IMR-90 (cell line): ENCODE results near the gene ARHGAP19. TPM values are rescaled to one million over a fixed set of nuclear protein-coding genes. Genes with fewer than 3 reads are reported as not detected.

ENCODE experiments used
- ATAC-seq: fragments of 200-7000 bp; cut with Tn5 transposase; 2 replicates; pipeline ENCODE4 v1.9.1; 2020; ENCODE audit warnings: low read depth, mild to moderate bottlenecking, moderate library complexity
- BruUV-seq: library from RNA; stranded (reverse); fragments of 400-500 nt; replicated peaks from 2 replicates; lab custom pipeline; 2021; lab: Mats Ljungman, UMichigan
- CTCF ChIA-PET: fragments of 300-600 bp; formaldehyde crosslinking; extraction: SDS; loops from one replicate; lab custom pipeline; 2021; ENCODE audit warnings: antibody characterized with exemption; lab: Yijun Ruan, JAX
- POLR2A ChIA-PET: fragments of 300-600 bp; sonication (Branson Sonifier 250); formaldehyde crosslinking; loops from one replicate; lab custom pipeline; 2022; ENCODE audit warnings: antibody characterized with exemption; ENCODE audit not compliant: unreplicated experiment; lab: Charles Lee
- DNase-seq: peaks from one replicate; pipeline ENCODE4 v3.0.0; 2013
- H2AFZ ChIP-seq: replicated peaks from 2 replicates; pipeline ENCODE3; 2013; ENCODE audit warnings: low read length, mild to moderate bottlenecking; ENCODE audit not compliant: poor library complexity
- H2AK5ac ChIP-seq: 2 replicates; pipeline ENCODE4 v1.6.1; 2013; ENCODE audit warnings: low read depth, low read length, inconsistent platforms
- H2AK9ac ChIP-seq: replicated peaks from 2 replicates; pipeline ENCODE3; 2013; ENCODE audit warnings: mild to moderate bottlenecking, low read depth, low read length, moderate library complexity; ENCODE audit not compliant: poor library complexity
- H2BK120ac ChIP-seq: 2 replicates; pipeline ENCODE4 v1.6.1; 2013; ENCODE audit warnings: low read depth, low read length, inconsistent platforms
- H2BK15ac ChIP-seq: 3 replicates; pipeline ENCODE4 v1.6.1; 2013; ENCODE audit warnings: low read depth, low read length, inconsistent platforms
- H2BK20ac ChIP-seq: 2 replicates; pipeline ENCODE4 v1.6.1; 2013; ENCODE audit warnings: low read depth, mild to moderate bottlenecking, inconsistent platforms, low read length, moderate library complexity
- H2BK5ac ChIP-seq: 2 replicates; pipeline ENCODE4 v1.6.1; 2013; ENCODE audit warnings: mild to moderate bottlenecking, low read depth, low read length, inconsistent platforms; ENCODE audit not compliant: poor library complexity, severe bottlenecking
- H3K14ac ChIP-seq: replicated peaks from 2 replicates; pipeline ENCODE4 v1.6.1; 2013; ENCODE audit warnings: low read depth, low read length, inconsistent platforms
- H3K18ac ChIP-seq: 2 replicates; pipeline ENCODE4 v1.6.1; 2013; ENCODE audit warnings: low read depth, low read length, control low read depth
- H3K23ac ChIP-seq: 2 replicates; pipeline ENCODE4 v1.6.1; 2013; ENCODE audit warnings: low read depth, low read length, inconsistent platforms
- H3K27ac ChIP-seq: 2 replicates; pipeline ENCODE4 v1.5.1; 2013; ENCODE audit warnings: mild to moderate bottlenecking, control low read depth, low read length; ENCODE audit not compliant: insufficient read depth
- H3K27me3 ChIP-seq: 2 replicates; pipeline ENCODE4 v1.6.1; 2013; ENCODE audit warnings: low read length; ENCODE audit not compliant: control insufficient read depth, insufficient read depth
- H3K36me3 ChIP-seq: 2 replicates; pipeline ENCODE4 v1.6.1; 2013; ENCODE audit warnings: low read length, mixed read lengths; ENCODE audit not compliant: control insufficient read depth, insufficient read depth
- H3K4ac ChIP-seq: 2 replicates; pipeline ENCODE4 v1.6.1; 2013; ENCODE audit warnings: low read depth, low read length, inconsistent platforms
- H3K4me1 ChIP-seq: 2 replicates; pipeline ENCODE4 v1.6.1; 2013; ENCODE audit warnings: low read length, mixed read lengths; ENCODE audit not compliant: control insufficient read depth, insufficient read depth
- H3K4me2 ChIP-seq: 2 replicates; pipeline ENCODE4 v1.6.1; 2013; ENCODE audit warnings: low read depth, mild to moderate bottlenecking, control low read depth, low read length, moderate library complexity
- H3K4me3 ChIP-seq: 2 replicates; pipeline ENCODE4 v1.5.1; 2013; ENCODE audit warnings: low read depth, mild to moderate bottlenecking, control low read depth, low read length, moderate library complexity; ENCODE audit not compliant: insufficient read depth
- H3K56ac ChIP-seq: 2 replicates; pipeline ENCODE4 v1.6.1; 2013; ENCODE audit warnings: low read length, inconsistent platforms; ENCODE audit not compliant: insufficient read depth; ENCODE audit errors: extremely low read depth
- H3K79me1 ChIP-seq, 2 experiments: 2 replicates each; pipeline ENCODE4 v1.6.1; 2013; ENCODE audit warnings: low read length in 2 of 2, inconsistent platforms in 1 of 2, low read depth in 1 of 2
- H3K9ac ChIP-seq: 2 replicates; pipeline ENCODE4 v1.6.1; 2013; ENCODE audit warnings: low read depth, low read length, control low read depth
- H3K9me1 ChIP-seq: 2 replicates; pipeline ENCODE4 v1.6.1; 2013; ENCODE audit warnings: low read length, inconsistent platforms; ENCODE audit not compliant: insufficient read depth
- H3K9me3 ChIP-seq: 2 replicates; pipeline ENCODE4 v1.6.1; 2013; ENCODE audit warnings: low read length; ENCODE audit not compliant: control insufficient read depth, insufficient read depth
- H4K20me1 ChIP-seq: 2 replicates; pipeline ENCODE4 v1.6.1; 2013; ENCODE audit warnings: low read length, inconsistent platforms; ENCODE audit not compliant: insufficient read depth
- H4K5ac ChIP-seq: 2 replicates; pipeline ENCODE4 v1.6.1; 2013; ENCODE audit warnings: mild to moderate bottlenecking, low read depth, low read length, control low read depth
- H4K8ac ChIP-seq, 2 experiments: 2 replicates each; pipeline ENCODE4 v1.6.1; 2013; ENCODE audit warnings: low read depth in 2 of 2, low read length in 2 of 2, control low read depth in 1 of 2, inconsistent platforms in 1 of 2
- H4K91ac ChIP-seq: 2 replicates; pipeline ENCODE4 v1.6.1; 2013; ENCODE audit warnings: low read depth, low read length, inconsistent platforms; ENCODE audit not compliant: insufficient read depth
- BHLHE40 ChIP-seq: fragments of 150-350 bp; IDR thresholded peaks from 2 replicates; pipeline ENCODE4 v1.6.1; 2016; ENCODE audit warnings: mild to moderate bottlenecking, low read depth, low read length
- CEBPB ChIP-seq: IDR thresholded peaks from 2 replicates; pipeline ENCODE4 v1.6.1; 2012; ENCODE audit warnings: low read depth, low read length, improper control_type of control experiment
- CHD1 ChIP-seq: IDR thresholded peaks from 2 replicates; pipeline ENCODE4 v1.6.1; 2012; ENCODE audit warnings: low read depth, low read length, improper control_type of control experiment
- FOS ChIP-seq: fragments of 150-350 bp; IDR thresholded peaks from 2 replicates; pipeline ENCODE4 v1.6.1; 2016; ENCODE audit warnings: low read depth, low read length
- MAFK ChIP-seq: IDR thresholded peaks from 2 replicates; pipeline ENCODE4 v1.6.1; 2012; ENCODE audit warnings: low read depth, low read length, improper control_type of control experiment
- MAZ ChIP-seq: IDR thresholded peaks from 2 replicates; pipeline ENCODE4 v1.6.1; 2012; ENCODE audit warnings: low read depth, mild to moderate bottlenecking, low read length, improper control_type of control experiment, moderate library complexity, borderline replicate concordance
- MXI1 ChIP-seq: IDR thresholded peaks from 2 replicates; pipeline ENCODE4 v1.6.1; 2012; ENCODE audit warnings: low read depth, mild to moderate bottlenecking, low read length, moderate library complexity, borderline replicate concordance
- NFE2L2 ChIP-seq: fragments of 150-350 bp; IDR thresholded peaks from 2 replicates; pipeline ENCODE4 v1.6.1; 2016; ENCODE audit warnings: low read depth, mild to moderate bottlenecking, low read length
- POLR2A ChIP-seq: IDR thresholded peaks from 2 replicates; pipeline ENCODE4 v1.6.1; 2012; ENCODE audit warnings: mild to moderate bottlenecking, low read depth, low read length
- RAD21 ChIP-seq: IDR thresholded peaks from 2 replicates; pipeline ENCODE4 v1.6.1; 2012; ENCODE audit warnings: low read length, improper control_type of control experiment
- RCOR1 ChIP-seq: IDR thresholded peaks from 2 replicates; pipeline ENCODE4 v1.6.1; 2012; ENCODE audit warnings: mild to moderate bottlenecking, low read length, improper control_type of control experiment; ENCODE audit not compliant: insufficient replicate concordance
- RFX5 ChIP-seq: IDR thresholded peaks from 2 replicates; pipeline ENCODE4 v1.8.0; 2012; ENCODE audit warnings: low read depth, mild to moderate bottlenecking, low read length, moderate library complexity
- SMC3 ChIP-seq: fragments of 150-350 bp; IDR thresholded peaks from 2 replicates; pipeline ENCODE4 v1.6.1; 2016; ENCODE audit warnings: low read depth, mild to moderate bottlenecking, antibody characterized with exemption, low read length, moderate library complexity
- WGBS, 2 experiments: methylation state at CpG; one replicate each; pipeline versions ENCODE4 v1.1.5 to v1.1.7; 2013; ENCODE audit warnings: missing lambda C conversion rate in 2 of 2; ENCODE audit not compliant: insufficient read length in 1 of 2; ENCODE audit errors: extremely low coverage in 2 of 2; 5-methylcytosine and 5-hydroxymethylcytosine counted together
- dilution Hi-C: fragments of 300-500 bp; cut with HindIII; formaldehyde crosslinking; loops from one replicate; pipeline ENCODE4 v1.14.3; 2018; ENCODE audit warnings: low sequenced_read_pairs; ENCODE audit not compliant: unreplicated experiment
- in situ Hi-C: fragments of 300-500 bp; cut with MboI; formaldehyde crosslinking; loops from 3 replicates; pipeline ENCODE4 v1.14.3; 2019; ENCODE audit warnings: low sequenced_read_pairs, inconsistent platforms, mixed read lengths
- intact Hi-C: fragments of 100-400 bp; cut with micrococcal nuclease; formaldehyde crosslinking; loops from 2 replicates; pipeline ENCODE4 v1.10.0; 2022
- polyA plus RNA-seq, 3 experiments: library from polyadenylated mRNA; depleted of rRNA; stranded (reverse); fragments of >200 nt; gene quantifications; 2 replicates each; pipeline ENCODE4 v1.2.3, GENCODE V29; 2012; ENCODE audit warnings: low replicate concordance in 1 of 3
- total RNA-seq: library from RNA; depleted of rRNA; stranded (reverse); fragments of >200 nt; gene quantifications from 2 replicates; pipeline ENCODE4 v1.2.3, GENCODE V29; 2012
- TF ChIP-seq, protein P1 (sequence below): conservative IDR thresholded peaks from 2 replicates; pipeline ENCODE4 v1.5.1; 2012; ENCODE audit warnings: mild to moderate bottlenecking, low read depth, low read length, improper control_type of control experiment
- TF ChIP-seq, protein P2 (sequence below): fragments of 150-350 bp; IDR thresholded peaks from 2 replicates; pipeline ENCODE4 v1.6.1; 2016; ENCODE audit warnings: low read depth, mild to moderate bottlenecking, low read length, moderate library complexity, borderline replicate concordance
- TF ChIP-seq, protein P3 (sequence below): fragments of 150-350 bp; IDR thresholded peaks from 2 replicates; pipeline ENCODE4 v1.6.1; 2017; ENCODE audit warnings: mild to moderate bottlenecking, antibody characterized with exemption, low read length, low read depth

ARHGAP19 gene
- total and polyA plus RNA-seq, 2 of the 4 experiments (the other 2 are of a cell fraction) = 6.3 to 7.0 TPM

DNA sequence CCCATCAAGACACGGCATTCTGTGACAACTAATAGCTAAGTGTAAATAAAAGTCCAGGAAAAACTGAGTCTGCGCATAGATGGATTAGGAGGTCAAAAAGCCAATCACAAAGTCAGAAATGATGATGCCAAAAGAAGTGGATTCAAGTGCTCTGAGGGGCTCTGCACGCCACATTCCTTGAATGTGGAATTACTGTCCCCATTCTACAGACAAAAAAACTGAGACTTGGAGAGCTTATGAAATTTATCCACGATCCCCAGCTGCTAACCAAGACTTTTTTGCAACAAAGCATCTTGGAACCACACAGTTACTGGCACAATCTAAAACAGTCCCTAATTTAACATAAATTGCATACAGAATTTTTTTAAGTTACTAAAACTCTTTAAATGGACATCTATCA lies 57.1 kb downstream of the ARHGAP19 start:
- H3K4me3 ChIP-seq = no peak overlapping the region
- ChIA-PET CTCF (interaction anchor here (1.0 to 2.3 kb wide), 5 partner anchors 10 to 198 kb away, joined by 3 to 10 read pairs (median 5); no protein-coding TSS in a partner anchor), POLR2A (no interaction called here)
- H2AK5ac ChIP-seq = no peak overlapping the region
- no TSS peak for BruUV-seq
- intact Hi-C loops = no loop called here
- no peak overlapping the region for H3K14ac ChIP-seq
- no peak overlapping the region for H3K9ac ChIP-seq
- no peaks in the 10 kb centered on the region for H3K36me3 ChIP-seq
- H3K79me1 ChIP-seq = no peaks in the 10 kb centered on the region
- TF ChIP-seq SMC3 (no peak), RCOR1 (no peak), POLR2A (no peak), BHLHE40 (no peak), CEBPB (no peak), MXI1 (no peak), MAZ (no peak), RFX5 (no peak), FOS (no peak), RAD21 (no peak), MAFK (no peak), CHD1 (no peak), NFE2L2 (no peak)
- TF ChIP-seq, protein P1, sequence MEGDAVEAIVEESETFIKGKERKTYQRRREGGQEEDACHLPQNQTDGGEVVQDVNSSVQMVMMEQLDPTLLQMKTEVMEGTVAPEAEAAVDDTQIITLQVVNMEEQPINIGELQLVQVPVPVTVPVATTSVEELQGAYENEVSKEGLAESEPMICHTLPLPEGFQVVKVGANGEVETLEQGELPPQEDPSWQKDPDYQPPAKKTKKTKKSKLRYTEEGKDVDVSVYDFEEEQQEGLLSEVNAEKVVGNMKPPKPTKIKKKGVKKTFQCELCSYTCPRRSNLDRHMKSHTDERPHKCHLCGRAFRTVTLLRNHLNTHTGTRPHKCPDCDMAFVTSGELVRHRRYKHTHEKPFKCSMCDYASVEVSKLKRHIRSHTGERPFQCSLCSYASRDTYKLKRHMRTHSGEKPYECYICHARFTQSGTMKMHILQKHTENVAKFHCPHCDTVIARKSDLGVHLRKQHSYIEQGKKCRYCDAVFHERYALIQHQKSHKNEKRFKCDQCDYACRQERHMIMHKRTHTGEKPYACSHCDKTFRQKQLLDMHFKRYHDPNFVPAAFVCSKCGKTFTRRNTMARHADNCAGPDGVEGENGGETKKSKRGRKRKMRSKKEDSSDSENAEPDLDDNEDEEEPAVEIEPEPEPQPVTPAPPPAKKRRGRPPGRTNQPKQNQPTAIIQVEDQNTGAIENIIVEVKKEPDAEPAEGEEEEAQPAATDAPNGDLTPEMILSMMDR = no peak
- TF ChIP-seq, protein P2, sequence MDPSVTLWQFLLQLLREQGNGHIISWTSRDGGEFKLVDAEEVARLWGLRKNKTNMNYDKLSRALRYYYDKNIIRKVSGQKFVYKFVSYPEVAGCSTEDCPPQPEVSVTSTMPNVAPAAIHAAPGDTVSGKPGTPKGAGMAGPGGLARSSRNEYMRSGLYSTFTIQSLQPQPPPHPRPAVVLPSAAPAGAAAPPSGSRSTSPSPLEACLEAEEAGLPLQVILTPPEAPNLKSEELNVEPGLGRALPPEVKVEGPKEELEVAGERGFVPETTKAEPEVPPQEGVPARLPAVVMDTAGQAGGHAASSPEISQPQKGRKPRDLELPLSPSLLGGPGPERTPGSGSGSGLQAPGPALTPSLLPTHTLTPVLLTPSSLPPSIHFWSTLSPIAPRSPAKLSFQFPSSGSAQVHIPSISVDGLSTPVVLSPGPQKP = no peak
- TF ChIP-seq, protein P3, sequence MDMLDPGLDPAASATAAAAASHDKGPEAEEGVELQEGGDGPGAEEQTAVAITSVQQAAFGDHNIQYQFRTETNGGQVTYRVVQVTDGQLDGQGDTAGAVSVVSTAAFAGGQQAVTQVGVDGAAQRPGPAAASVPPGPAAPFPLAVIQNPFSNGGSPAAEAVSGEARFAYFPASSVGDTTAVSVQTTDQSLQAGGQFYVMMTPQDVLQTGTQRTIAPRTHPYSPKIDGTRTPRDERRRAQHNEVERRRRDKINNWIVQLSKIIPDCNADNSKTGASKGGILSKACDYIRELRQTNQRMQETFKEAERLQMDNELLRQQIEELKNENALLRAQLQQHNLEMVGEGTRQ = no peak
- no peak overlapping the region for H3K27ac ChIP-seq
- dilution Hi-C loops = no loop called here
- no peak overlapping the region for H3K56ac ChIP-seq
- no peaks in the 10 kb centered on the region for H4K20me1 ChIP-seq
- H2AFZ ChIP-seq = no peak overlapping the region
- no peak for DNase-seq
- H3K18ac ChIP-seq = no peak overlapping the region
- H2AK9ac ChIP-seq = no peak overlapping the region
- H2BK15ac ChIP-seq = no peak overlapping the region
- no peaks in the 10 kb centered on the region for H3K9me3 ChIP-seq
- WGBS, 2 experiments = 87% methylated on average over 3 of the region's 4 CpGs; no CpG with 5 or more reads in 1 of the 2 experiments
- no peaks in the 10 kb centered on the region for H3K27me3 ChIP-seq
- no peak overlapping the region for H3K23ac ChIP-seq
- no peak overlapping the region for H3K4ac ChIP-seq
- H4K91ac ChIP-seq = no peak overlapping the region
- no peak overlapping the region for H2BK5ac ChIP-seq
- H3K9me1 ChIP-seq = no peaks in the 10 kb centered on the region
- in situ Hi-C loops = no loop called here
- H2BK120ac ChIP-seq = no peak overlapping the region
- H3K4me1 ChIP-seq = no peaks in the 10 kb centered on the region; the same call in 1 of the 2 replicates
- H4K8ac ChIP-seq = no peak overlapping the region
- H4K5ac ChIP-seq = no peak overlapping the region
- H3K4me2 ChIP-seq = no peak overlapping the region
- no peak overlapping the region for H2BK20ac ChIP-seq
- no peak for ATAC-seq
